Spleen (tissue), 11 donors: ENCODE data around the gene ADORA2B. TPM values are rescaled to one million over a fixed set of nuclear protein-coding genes. Genes with fewer than 3 reads are reported as not detected.

Source experiments
- DNase-seq: peaks from one replicate; pipeline ENCODE4 v3.0.0-alpha.2; 2020
- H3K27ac ChIP-seq, 8 donors: fragments of 200-600 bp; sonication (generic) in 7 of 8; 1 replicate in 4 of 8; 2 replicates in 4 of 8; pipeline versions ENCODE4 v1.5.0 to v1.8.0; 2016 to 2021; ENCODE audit warnings: inconsistent platforms in 4 of 8, mild to moderate bottlenecking in 4 of 8, moderate library complexity in 1 of 8
- H3K27me3 ChIP-seq, 7 donors: fragments of 200-600 bp; sonication (generic) in 6 of 7; replicated peaks in 1 of 7; 1 replicate in 4 of 7; 2 replicates in 3 of 7; pipeline versions ENCODE4 v1.5.0 to v1.8.0; 2016 to 2021; ENCODE audit warnings: inconsistent platforms in 3 of 7, mild to moderate bottlenecking in 1 of 7
- H3K36me3 ChIP-seq, 6 donors: fragments of 200-600 bp; sonication (generic) in 5 of 6; 1 replicate in 4 of 6; 2 replicates in 2 of 6; pipeline versions ENCODE4 v1.5.0 to v1.8.0; 2016 to 2021; ENCODE audit warnings: inconsistent platforms in 2 of 6
- H3K4me1 ChIP-seq, 6 donors: fragments of 200-600 bp; sonication (generic) in 5 of 6; 1 replicate in 3 of 6; 2 replicates in 3 of 6; pipeline versions ENCODE4 v1.5.0 to v1.8.0; 2016 to 2021; ENCODE audit warnings: inconsistent platforms in 3 of 6
- H3K4me3 ChIP-seq, 8 donors: fragments of 200-600 bp; sonication (generic) in 7 of 8; 1 replicate in 4 of 8; 2 replicates in 4 of 8; pipeline versions ENCODE4 v1.5.0 to v1.8.0; 2016 to 2021; ENCODE audit warnings: inconsistent platforms in 4 of 8, mild to moderate bottlenecking in 4 of 8, moderate library complexity in 2 of 8
- H3K9me3 ChIP-seq, 8 donors: fragments of 200-600 bp; sonication (generic) in 7 of 8; 1 replicate in 4 of 8; 2 replicates in 4 of 8; pipeline versions ENCODE4 v1.5.0 to v1.8.0; 2016 to 2021; ENCODE audit warnings: inconsistent platforms in 4 of 8
- POLR2A ChIP-seq, 3 donors: fragments of 450-650 bp; IDR thresholded peaks; one replicate each; pipeline ENCODE4 v1.5.1; 2017; ENCODE audit warnings: antibody characterized with exemption in 3 of 3, mild to moderate bottlenecking in 1 of 3
- POLR2AphosphoS5 ChIP-seq, 3 donors: sonication (generic); formaldehyde crosslinking; IDR thresholded peaks; one replicate each; pipeline ENCODE4 v1.5.1; 2017; ENCODE audit warnings: antibody characterized with exemption in 3 of 3
- WGBS, 5 donors: extraction: QIAGEN DNeasy Blood & Tissue Kit in 3 of 5; methylation state at CpG; one replicate each; pipeline versions ENCODE4 v1.1.5 to v1.1.7; 2013 to 2018; 5-methylcytosine and 5-hydroxymethylcytosine counted together
- intact Hi-C: fragments of 100-400 bp; cut with DNase I; formaldehyde crosslinking; loops from one replicate; pipeline ENCODE4 v1.15.0; 2023; ENCODE audit warnings: low total_unique reads
- polyA plus RNA-seq, 3 donors: library from polyadenylated mRNA; stranded (reverse); fragments of 200-250 nt; gene quantifications; one replicate each; pipeline ENCODE4 v1.2.1, GENCODE V29; 2013
- total RNA-seq, 7 donors: library from RNA; depleted of rRNA in 3 of 7; stranded (reverse); fragments of >200 nt in 3 of 7; fragmentation: NEBNext Ultra II Directional in 4 of 7; extraction: Animal tissue kit (Norgen Biotek cat#: 25700) in 4 of 7; gene quantifications; one replicate each; pipeline versions ENCODE4 v1.1.0 to v1.2.1, GENCODE V29; 2016 to 2021
- TF ChIP-seq, protein P1 (sequence below), 11 experiments: fragments of 200-600 bp in 7 of 11; fragments of 450-650 bp in 4 of 11; sonication (generic) in 4 of 11; IDR thresholded peaks in 8 of 11; conservative IDR thresholded peaks in 3 of 11; 1 replicate in 7 of 11; 2 replicates in 4 of 11; pipeline versions ENCODE4 v1.4.0 to v1.8.0; 2016 to 2021; ENCODE audit warnings: antibody characterized with exemption in 11 of 11, inconsistent platforms in 4 of 11, mild to moderate bottlenecking in 1 of 11
- donor health status: healthy with polysubstance abuse.
- donor health status: DM: no; HTN: no; CAD: no; lungs with moderate emphysema.
- donor health status: DM: no; HTN: no; CAD: no.
- donor health status: Bipolar disorder and iron deficiency.
- donor health status: healthy.
- donor health status: DM: no; HTN: no; CAD: no.
- donor health status: DM: yes; HTN: yes; CAD: no.

The ADORA2B gene
- total and polyA plus RNA-seq, 10 donors = 0.13 to 2.7 (median 0.77) TPM; not detected in 2

DNA sequence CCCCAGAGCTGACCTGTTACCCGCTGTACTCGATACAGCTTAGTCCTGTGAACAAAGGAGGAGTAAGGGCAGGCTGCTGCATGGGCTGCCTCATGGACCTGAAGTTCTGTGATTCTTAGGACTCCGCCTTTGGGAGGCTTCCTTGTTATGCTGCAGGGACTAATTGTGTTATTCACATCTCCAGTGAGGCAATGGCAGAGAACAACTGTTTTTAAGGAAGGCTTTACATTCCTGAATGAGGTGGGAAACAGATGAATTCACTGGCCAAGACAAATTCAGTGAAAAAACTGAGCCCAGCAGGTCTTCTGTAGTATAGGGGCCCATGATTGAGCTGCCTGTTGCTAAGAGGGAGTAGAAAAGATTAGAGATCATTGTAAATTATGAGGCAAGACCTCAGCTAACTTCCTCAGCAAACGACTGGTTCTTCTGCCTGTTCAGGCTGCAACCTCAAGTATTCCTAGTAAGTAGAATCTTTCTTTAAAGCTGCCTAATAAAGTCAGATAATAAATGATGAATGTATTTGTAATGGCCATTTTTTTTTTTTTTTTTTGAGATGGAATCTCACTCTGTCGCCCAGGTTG is 26.3 kb downstream of the ADORA2B start:
- H3K27ac ChIP-seq = no peak overlapping the region
- no peak for DNase-seq
- H3K36me3 ChIP-seq = peaks cover 0 to 18% (median under 1%) of the 10 kb centered on the region in 6 donors
- no peaks in the 10 kb centered on the region for H3K9me3 ChIP-seq
- peaks cover 0 to 14% (median 10%) of the 10 kb centered on the region in 6 donors for H3K4me1 ChIP-seq
- H3K4me3 ChIP-seq = no peak overlapping the region
- no peak for TF ChIP-seq POLR2AphosphoS5 (IDR thresholded peaks at IDR 0.05)
- TF ChIP-seq, protein P1, sequence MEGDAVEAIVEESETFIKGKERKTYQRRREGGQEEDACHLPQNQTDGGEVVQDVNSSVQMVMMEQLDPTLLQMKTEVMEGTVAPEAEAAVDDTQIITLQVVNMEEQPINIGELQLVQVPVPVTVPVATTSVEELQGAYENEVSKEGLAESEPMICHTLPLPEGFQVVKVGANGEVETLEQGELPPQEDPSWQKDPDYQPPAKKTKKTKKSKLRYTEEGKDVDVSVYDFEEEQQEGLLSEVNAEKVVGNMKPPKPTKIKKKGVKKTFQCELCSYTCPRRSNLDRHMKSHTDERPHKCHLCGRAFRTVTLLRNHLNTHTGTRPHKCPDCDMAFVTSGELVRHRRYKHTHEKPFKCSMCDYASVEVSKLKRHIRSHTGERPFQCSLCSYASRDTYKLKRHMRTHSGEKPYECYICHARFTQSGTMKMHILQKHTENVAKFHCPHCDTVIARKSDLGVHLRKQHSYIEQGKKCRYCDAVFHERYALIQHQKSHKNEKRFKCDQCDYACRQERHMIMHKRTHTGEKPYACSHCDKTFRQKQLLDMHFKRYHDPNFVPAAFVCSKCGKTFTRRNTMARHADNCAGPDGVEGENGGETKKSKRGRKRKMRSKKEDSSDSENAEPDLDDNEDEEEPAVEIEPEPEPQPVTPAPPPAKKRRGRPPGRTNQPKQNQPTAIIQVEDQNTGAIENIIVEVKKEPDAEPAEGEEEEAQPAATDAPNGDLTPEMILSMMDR (IDR thresholded peaks at IDR 0.05 in 8 of 11, conservative IDR thresholded peaks at IDR 0.05 in 3 of 11) = no peak
- TF ChIP-seq POLR2A (IDR thresholded peaks at IDR 0.05) = no peak
- 80 to 89% (median 84%) methylated on average over 5 of the region's 5 CpGs for WGBS, 5 donors
- intact Hi-C loops = no loop called here
- peaks cover 0 to 21% (median 0%) of the 10 kb centered on the region in 7 donors for H3K27me3 ChIP-seq

DNA sequence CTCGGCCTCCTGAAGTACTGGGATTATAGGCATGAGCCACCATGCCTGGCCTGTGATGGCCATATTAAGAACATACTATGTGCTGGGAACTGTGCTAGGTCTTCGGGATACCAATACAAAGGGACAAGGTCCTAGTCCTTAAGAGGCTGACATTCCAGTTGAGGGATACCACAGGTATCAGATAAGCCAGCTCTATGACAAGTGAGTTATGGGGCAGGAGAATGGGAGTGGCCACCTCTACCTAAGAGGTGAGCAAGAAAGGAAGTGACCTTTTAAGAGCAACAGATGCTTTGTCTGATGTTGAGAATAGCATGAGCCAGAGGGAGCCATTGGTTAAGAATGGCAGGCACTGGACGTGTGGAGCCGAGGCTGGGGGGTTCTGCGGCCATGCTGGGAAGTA is 27.0 kb downstream of the ADORA2B start:
- peaks cover 0 to 16% (median 0%) of the 10 kb centered on the region in 7 donors for H3K27me3 ChIP-seq
- no peak for DNase-seq
- H3K9me3 ChIP-seq = no peaks in the 10 kb centered on the region
- intact Hi-C loops = no loop called here
- TF ChIP-seq, protein P1 (IDR thresholded peaks at IDR 0.05 in 8 of 11, conservative IDR thresholded peaks at IDR 0.05 in 3 of 11) = no peak
- TF ChIP-seq POLR2AphosphoS5 (IDR thresholded peaks at IDR 0.05) (no peak), POLR2A (IDR thresholded peaks at IDR 0.05) (no peak)
- H3K4me3 ChIP-seq = no peak overlapping the region
- H3K36me3 ChIP-seq = peaks cover 3 to 25% (median 7%) of the 10 kb centered on the region in 6 donors
- H3K4me1 ChIP-seq = peaks cover 0 to 7% (median 3%) of the 10 kb centered on the region in 6 donors
- H3K27ac ChIP-seq = no peak overlapping the region
- 94 to 97% (median 97%) methylated on average over 5 of the region's 5 CpGs for WGBS, 5 donors

DNA sequence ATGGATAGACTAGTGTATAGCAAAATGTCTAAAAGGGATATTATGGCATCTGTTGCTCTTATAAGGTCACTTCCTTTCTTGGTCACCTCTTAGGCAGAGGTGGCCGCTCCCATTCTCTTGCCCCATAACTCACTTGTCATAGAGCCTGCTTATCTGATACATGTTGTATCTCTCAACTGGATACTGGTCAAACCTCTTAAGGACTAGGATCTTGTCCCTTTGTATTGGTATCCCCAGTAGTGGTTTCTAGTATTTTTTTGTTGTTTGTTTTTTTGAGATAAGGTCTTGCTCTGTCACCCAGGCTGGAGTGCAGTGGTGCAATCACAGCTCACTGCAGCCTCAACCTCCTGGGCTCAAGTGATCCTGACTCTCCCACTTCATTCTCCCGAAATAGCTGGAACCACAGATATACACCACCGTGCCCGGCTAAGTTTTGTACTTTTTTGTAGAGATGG is 27.6 kb downstream of the ADORA2B start:
- intact Hi-C loops = no loop called here
- no peak overlapping the region for H3K4me3 ChIP-seq
- H3K27me3 ChIP-seq = peaks cover 0 to 10% (median 0%) of the 10 kb centered on the region in 7 donors
- TF ChIP-seq POLR2A (IDR thresholded peaks at IDR 0.05) = no peak
- no peak for TF ChIP-seq POLR2AphosphoS5 (IDR thresholded peaks at IDR 0.05)
- TF ChIP-seq, protein P1 (IDR thresholded peaks at IDR 0.05 in 8 of 11, conservative IDR thresholded peaks at IDR 0.05 in 3 of 11) = no peak
- DNase-seq = no peak
- WGBS, 5 donors = 89 to 96% (median 95%) methylated on average over 4 of the region's 4 CpGs
- H3K9me3 ChIP-seq = no peaks in the 10 kb centered on the region
- H3K4me1 ChIP-seq = peaks cover 0 to under 1% (median 0%) of the 10 kb centered on the region in 6 donors
- H3K27ac ChIP-seq = no peak overlapping the region
- peaks cover 3 to 32% (median 11%) of the 10 kb centered on the region in 6 donors for H3K36me3 ChIP-seq

DNA sequence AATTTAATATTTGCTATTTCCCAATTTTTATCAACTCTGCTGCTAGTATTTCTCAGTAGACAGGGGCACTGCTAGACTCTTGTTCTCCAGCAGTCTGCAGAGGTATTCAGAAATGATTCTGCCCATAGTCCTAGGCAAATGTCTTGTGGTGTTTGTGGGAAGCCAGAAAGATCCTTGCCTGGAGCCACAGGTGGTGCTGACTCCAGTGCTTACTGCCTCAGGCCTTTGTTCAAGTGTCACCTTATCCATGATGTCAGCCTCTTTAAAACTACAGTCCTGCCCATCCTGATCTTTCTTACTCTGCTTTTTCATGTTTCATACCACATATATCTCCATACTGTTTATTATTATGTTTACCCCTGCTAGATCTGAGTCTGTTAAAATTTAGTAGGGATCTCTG is 28.1 kb downstream of the ADORA2B start:
- Histone ChIP-seq H3K9me3 (no peaks in the 10 kb centered on the region), H3K36me3 (peaks cover 3 to 37% (median 16%) of the 10 kb centered on the region in 6 donors), H3K27me3 (peaks cover 0 to 7% (median 0%) of the 10 kb centered on the region in 7 donors), H3K27ac (no peak overlapping the region), H3K4me1 (no peaks in the 10 kb centered on the region), H3K4me3 (no peak overlapping the region)
- TF ChIP-seq, protein P1 (IDR thresholded peaks at IDR 0.05 in 8 of 11, conservative IDR thresholded peaks at IDR 0.05 in 3 of 11) = no peak
- TF ChIP-seq POLR2AphosphoS5 (IDR thresholded peaks at IDR 0.05) (no peak), POLR2A (IDR thresholded peaks at IDR 0.05) (no peak)
- DNase-seq = no peak
- intact Hi-C loops = no loop called here
